H4 (cell line): ENCODE results near the gene CALHM3. TPM values are rescaled to one million over a fixed set of nuclear protein-coding genes. Genes with fewer than 3 reads are reported as not detected.
A peak's percentile ranks its signal among the peaks of the same experiment; 100 is the strongest.
"Not testable (repeated sequence)": the region's sequence is repeated elsewhere in the genome, so short reads cannot be mapped to it uniquely, and the experiment has no call there.

ENCODE experiments used
- DNase-seq: peaks from one replicate; pipeline ENCODE4 v3.0.0-alpha.2; 2015; ENCODE audit warnings: low spot score
- total RNA-seq: library from RNA; depleted of rRNA; stranded (reverse); fragments of >200 nt; shearing (Covaris generic); gene quantifications from 2 replicates; pipeline ENCODE4 v1.2.3, GENCODE V29; 2014; rRNA removed

Gene CALHM3
- 0.23 TPM in 1 of 2 replicates, not detected in the other for total RNA-seq

GRCh38 chr10:103479135-103479534 is at the start of gene CALHM3:
CALHM3 (minus strand) TSS chr10:103479240; CDS start chr10:103479032, 208 bp downstream.
- peak; percentile 39 for DNase-seq

- DNase-seq = no peak
Observed at GRCh38 chr10:103528549-103528948, 49.5 kb upstream of the CALHM3 start.

- not testable (repeated sequence) for DNase-seq
Observed at GRCh38 chr10:103527476-103527875, 48.4 kb upstream of the CALHM3 start.

- DNase-seq = no peak
Observed at GRCh38 chr10:103525901-103526300, 46.9 kb upstream of the CALHM3 start.

GRCh38 chr10:103523683-103524082 is 44.6 kb upstream of the CALHM3 start:
- no peak for DNase-seq

GRCh38 chr10:103522006-103522405 is 43.0 kb upstream of the CALHM3 start:
- not testable (repeated sequence) for DNase-seq

- no peak for DNase-seq
Observed at GRCh38 chr10:103519798-103520197, 40.8 kb upstream of the CALHM3 start.

- DNase-seq = no peak
Observed at GRCh38 chr10:103517234-103518085, 38.4 kb upstream of the CALHM3 start.

- no peak for DNase-seq
Observed at GRCh38 chr10:103514244-103514643, 35.2 kb upstream of the CALHM3 start.

- no peak for DNase-seq
Observed at GRCh38 chr10:103513380-103514060, 34.5 kb upstream of the CALHM3 start.

- DNase-seq = no peak
Observed at GRCh38 chr10:103512591-103513379, 33.7 kb upstream of the CALHM3 start.

GRCh38 chr10:103512166-103512565 is 33.1 kb upstream of the CALHM3 start:
- no peak for DNase-seq

GRCh38 chr10:103510791-103511752 is 32.0 kb upstream of the CALHM3 start:
- DNase-seq = no peak

- DNase-seq = no peak
Observed at GRCh38 chr10:103510046-103510685, 31.1 kb upstream of the CALHM3 start.

- no peak for DNase-seq
Observed at GRCh38 chr10:103507235-103508191, 28.5 kb upstream of the CALHM3 start.

GRCh38 chr10:103506061-103506460 is 27.0 kb upstream of the CALHM3 start:
- no peak for DNase-seq

- DNase-seq = peak; percentile 92
Observed at GRCh38 chr10:103504181-103504783, 25.2 kb upstream of the CALHM3 start.

GRCh38 chr10:103503777-103504176 is 24.7 kb upstream of the CALHM3 start:
- not testable (repeated sequence) for DNase-seq
